ENCODE measurements around the gene ZNF407. TPM values are rescaled to one million over a fixed set of nuclear protein-coding genes. Genes with fewer than 3 reads are reported as not detected.

ZNF407 gene
- total RNA-seq, 1 experiment from 2014 or later: 7.6 TPM

- Histone ChIP-seq H3K79me2 (ENCODE audit: insufficient read depth, low read length) (no peaks in the 10 kb centered on the region), H4K20me1 (ENCODE audit: insufficient read depth) (no peaks in the 10 kb centered on the region), H3K27ac (ENCODE audit: low read depth, low read length) (no peak overlapping the region), H3K36me3 (ENCODE audit: control insufficient read depth in 1 of 2, insufficient read depth in 2 of 2, low read length in 2 of 2) (no peaks in the 10 kb centered on the region), H3K27me3 (ENCODE audit: insufficient read depth, low read length) (no peaks in the 10 kb centered on the region), H2AFZ (ENCODE audit: low read depth, low read length, poor library complexity, severe bottlenecking) (no peak overlapping the region), H3K9me3 (ENCODE audit: control insufficient read depth in 1 of 2, insufficient read depth in 1 of 2, low read depth in 1 of 2, low read length in 2 of 2) (no peaks in the 10 kb centered on the region), H3K4me1 (ENCODE audit: control insufficient read depth in 1 of 2, insufficient read depth in 2 of 2, low read length in 2 of 2) (no peaks in the 10 kb centered on the region), H3K9me2 (ENCODE audit: insufficient read depth) (no peaks in the 10 kb centered on the region), H3K9ac (ENCODE audit: low read length) (no peak overlapping the region), H3K4me2 (ENCODE audit: low read length) (no peak overlapping the region), H3K4me3 (replicated peaks in 1 of 2; ENCODE audit: low read depth in 1 of 2, low read length in 2 of 2) (no peak overlapping the region)
- POLR2A ChIA-PET: no interaction called here
- DNase-seq (ENCODE audit: low read depth, low spot score) (no peak), ATAC-seq (no peak)
- RAD21 ChIA-PET (ENCODE audit: low non-redundant PET in 1 of 2, low total read pairs in 2 of 2, uncharacterized antibody in 2 of 2, unreplicated experiment in 2 of 2): no interaction called here
- TF ChIP-seq, protein P1, sequence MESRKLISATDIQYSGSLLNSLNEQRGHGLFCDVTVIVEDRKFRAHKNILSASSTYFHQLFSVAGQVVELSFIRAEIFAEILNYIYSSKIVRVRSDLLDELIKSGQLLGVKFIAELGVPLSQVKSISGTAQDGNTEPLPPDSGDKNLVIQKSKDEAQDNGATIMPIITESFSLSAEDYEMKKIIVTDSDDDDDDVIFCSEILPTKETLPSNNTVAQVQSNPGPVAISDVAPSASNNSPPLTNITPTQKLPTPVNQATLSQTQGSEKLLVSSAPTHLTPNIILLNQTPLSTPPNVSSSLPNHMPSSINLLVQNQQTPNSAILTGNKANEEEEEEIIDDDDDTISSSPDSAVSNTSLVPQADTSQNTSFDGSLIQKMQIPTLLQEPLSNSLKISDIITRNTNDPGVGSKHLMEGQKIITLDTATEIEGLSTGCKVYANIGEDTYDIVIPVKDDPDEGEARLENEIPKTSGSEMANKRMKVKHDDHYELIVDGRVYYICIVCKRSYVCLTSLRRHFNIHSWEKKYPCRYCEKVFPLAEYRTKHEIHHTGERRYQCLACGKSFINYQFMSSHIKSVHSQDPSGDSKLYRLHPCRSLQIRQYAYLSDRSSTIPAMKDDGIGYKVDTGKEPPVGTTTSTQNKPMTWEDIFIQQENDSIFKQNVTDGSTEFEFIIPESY (IDR thresholded peaks at IDR 0.05; ENCODE audit: extremely low read depth, insufficient replicate concordance, low read length): no peak
- no peak for TF ChIP-seq TCF7L2 (IDR thresholded peaks at IDR 0.05; ENCODE audit: borderline replicate concordance, extremely low read depth, insufficient read depth, insufficient read length)
- TF ChIP-seq JUND (IDR thresholded peaks at IDR 0.05): no peak
- TF ChIP-seq SP1 (IDR thresholded peaks at IDR 0.05; ENCODE audit: low read depth): no peak
- no peak for TF ChIP-seq ZFX (IDR thresholded peaks at IDR 0.05)
- no peak for TF ChIP-seq CTCF (IDR thresholded peaks at IDR 0.05 in 2 of 3, conservative IDR thresholded peaks at IDR 0.05 in 1 of 3; ENCODE audit: borderline replicate concordance in 1 of 3, insufficient read depth in 1 of 3, low read depth in 2 of 3, low read length in 2 of 3)
- no peak for TF ChIP-seq ZNF274 (IDR thresholded peaks at IDR 0.05; ENCODE audit: low read depth, low read length)
- no peak for TF ChIP-seq SRF (IDR thresholded peaks at IDR 0.05; ENCODE audit: low read depth)
- TF ChIP-seq YY1 (IDR thresholded peaks at IDR 0.05; ENCODE audit: extremely low read depth, insufficient replicate concordance, low read depth, low read length): no peak
- TF ChIP-seq ELF1 (IDR thresholded peaks at IDR 0.05; ENCODE audit: borderline replicate concordance, low read depth): no peak
- no peak for TF ChIP-seq CBX3 (IDR thresholded peaks at IDR 0.05; ENCODE audit: low read depth)
- intact Hi-C loops (cut with micrococcal nuclease): no loop called here
- CTCF ChIA-PET: interaction anchor here (1.1 kb wide), 1 partner anchor 41 kb away, joined by 3 read pairs; no protein-coding TSS in a partner anchor
- BruUV-seq (replicated peaks): no TSS peak
Measured at GRCh38 chr18:74778191-74778847, 180.6 kb downstream of the ZNF407 start.
